ENCODE measurements around the gene BGN. TPM values are rescaled to one million over a fixed set of nuclear protein-coding genes. Genes with fewer than 3 reads are reported as not detected.

The BGN gene
- total and polyA plus RNA-seq, 10 of the 15 experiments (the other 5 are each of a cell fraction or from before 2014, with no cell fraction given) = 0.06 to 0.18 (median 0.12) TPM; not detected in 7

- ChIA-PET RAD21 (ENCODE audit: unreplicated experiment) (no interaction called here), SMC1A (ENCODE audit: uncharacterized antibody, unreplicated experiment) (no interaction called here), CTCF (no interaction called here), POLR2A (interaction anchor here (0.6 kb wide), 1 partner anchor 483 kb away, joined by 3 read pairs; no protein-coding TSS in a partner anchor)
- no peak for FAIRE-seq
- H3K4me2 ChIP-seq (ENCODE audit: control insufficient read depth, insufficient read depth) = no peak overlapping the region
- no peaks in the 10 kb centered on the region for H3K4me1 ChIP-seq (ENCODE audit: control insufficient read depth, insufficient read depth, low read length)
- no peak for DNase-seq (ENCODE audit: low read depth, low spot score)
- intact Hi-C loops (cut with micrococcal nuclease; ENCODE audit: unreplicated experiment) (no loop called here), in situ Hi-C loops (cut with MboI) (no loop called here)
- H2AFZ ChIP-seq (ENCODE audit: control insufficient read depth, low read depth, low read length) = no peak overlapping the region
- no peak overlapping the region for H3K9ac ChIP-seq (ENCODE audit: control insufficient read depth, insufficient read depth, low read length)
- 18% methylated on average over 8 of the region's 8 CpGs for WGBS (ENCODE audit: insufficient coverage, insufficient replicate concordance, low lambda C conversion rate, missing lambda C conversion rate)
- H3K4me3 ChIP-seq = no peak overlapping the region
- no peaks in the 10 kb centered on the region for H3K79me2 ChIP-seq (ENCODE audit: control insufficient read depth, insufficient read depth, low read length)
- no peaks in the 10 kb centered on the region for H3K9me3 ChIP-seq (replicated peaks; ENCODE audit: control insufficient read depth, insufficient read depth, low read length)
- BruUV-seq (replicated peaks) = no TSS peak
- no peaks in the 10 kb centered on the region for H3K27me3 ChIP-seq (replicated peaks in 1 of 2; ENCODE audit: control insufficient read depth in 2 of 2, insufficient read depth in 2 of 2, low read length in 1 of 2)
- H3K27ac ChIP-seq (ENCODE audit: control insufficient read depth, insufficient read depth) = no peak overlapping the region
- no peak for TF ChIP-seq HDAC6 (IDR thresholded peaks at IDR 0.05; ENCODE audit: unreplicated experiment)
- TF ChIP-seq ZSCAN29 (IDR thresholded peaks at IDR 0.05) = no peak
- no peak for TF ChIP-seq TCF12 (IDR thresholded peaks at IDR 0.05; ENCODE audit: low read depth, low read length)
- no peak for TF ChIP-seq PRDM15 (CRISPR knock-in tag; IDR thresholded peaks at IDR 0.05)
- TF ChIP-seq SMAD1 (IDR thresholded peaks at IDR 0.05; ENCODE audit: low read depth, partially characterized antibody) = no peak
- TF ChIP-seq, protein P1, sequence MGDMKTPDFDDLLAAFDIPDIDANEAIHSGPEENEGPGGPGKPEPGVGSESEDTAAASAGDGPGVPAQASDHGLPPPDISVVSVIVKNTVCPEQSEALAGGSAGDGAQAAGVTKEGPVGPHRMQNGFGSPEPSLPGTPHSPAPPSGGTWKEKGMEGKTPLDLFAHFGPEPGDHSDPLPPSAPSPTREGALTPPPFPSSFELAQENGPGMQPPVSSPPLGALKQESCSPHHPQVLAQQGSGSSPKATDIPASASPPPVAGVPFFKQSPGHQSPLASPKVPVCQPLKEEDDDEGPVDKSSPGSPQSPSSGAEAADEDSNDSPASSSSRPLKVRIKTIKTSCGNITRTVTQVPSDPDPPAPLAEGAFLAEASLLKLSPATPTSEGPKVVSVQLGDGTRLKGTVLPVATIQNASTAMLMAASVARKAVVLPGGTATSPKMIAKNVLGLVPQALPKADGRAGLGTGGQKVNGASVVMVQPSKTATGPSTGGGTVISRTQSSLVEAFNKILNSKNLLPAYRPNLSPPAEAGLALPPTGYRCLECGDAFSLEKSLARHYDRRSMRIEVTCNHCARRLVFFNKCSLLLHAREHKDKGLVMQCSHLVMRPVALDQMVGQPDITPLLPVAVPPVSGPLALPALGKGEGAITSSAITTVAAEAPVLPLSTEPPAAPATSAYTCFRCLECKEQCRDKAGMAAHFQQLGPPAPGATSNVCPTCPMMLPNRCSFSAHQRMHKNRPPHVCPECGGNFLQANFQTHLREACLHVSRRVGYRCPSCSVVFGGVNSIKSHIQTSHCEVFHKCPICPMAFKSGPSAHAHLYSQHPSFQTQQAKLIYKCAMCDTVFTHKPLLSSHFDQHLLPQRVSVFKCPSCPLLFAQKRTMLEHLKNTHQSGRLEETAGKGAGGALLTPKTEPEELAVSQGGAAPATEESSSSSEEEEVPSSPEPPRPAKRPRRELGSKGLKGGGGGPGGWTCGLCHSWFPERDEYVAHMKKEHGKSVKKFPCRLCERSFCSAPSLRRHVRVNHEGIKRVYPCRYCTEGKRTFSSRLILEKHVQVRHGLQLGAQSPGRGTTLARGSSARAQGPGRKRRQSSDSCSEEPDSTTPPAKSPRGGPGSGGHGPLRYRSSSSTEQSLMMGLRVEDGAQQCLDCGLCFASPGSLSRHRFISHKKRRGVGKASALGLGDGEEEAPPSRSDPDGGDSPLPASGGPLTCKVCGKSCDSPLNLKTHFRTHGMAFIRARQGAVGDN (IDR thresholded peaks at IDR 0.05) = no peak
- TF ChIP-seq ZNF274 (IDR thresholded peaks at IDR 0.05; ENCODE audit: insufficient read depth, insufficient read length) = no peak
- TF ChIP-seq ASH2L (IDR thresholded peaks at IDR 0.05; ENCODE audit: borderline replicate concordance, low read depth) = no peak
- no peak for TF ChIP-seq STAT1 (conservative IDR thresholded peaks at IDR 0.05)
- no peak for TF ChIP-seq RFX5 (IDR thresholded peaks at IDR 0.05; ENCODE audit: low read depth, low read length)
- TF ChIP-seq MYC (IDR thresholded peaks at IDR 0.05; ENCODE audit: insufficient read depth, insufficient read length, insufficient replicate concordance, low read length, severe bottlenecking) = no peak
- TF ChIP-seq CREB1 (IDR thresholded peaks at IDR 0.05; ENCODE audit: low read depth) = no peak
- no peak for TF ChIP-seq ZNF207 (IDR thresholded peaks at IDR 0.05; ENCODE audit: borderline replicate concordance)
- no peak for TF ChIP-seq ETV6 (conservative IDR thresholded peaks at IDR 0.05 in 1 of 2, IDR thresholded peaks at IDR 0.05 in 1 of 2; ENCODE audit: borderline replicate concordance in 1 of 2, low read depth in 1 of 2)
- no peaks in the 10 kb centered on the region for H4K20me1 ChIP-seq (ENCODE audit: control insufficient read depth, insufficient read depth)
- H3K36me3 ChIP-seq (ENCODE audit: control insufficient read depth in 2 of 2, insufficient read depth in 2 of 2, low read length in 1 of 2) = no peaks in the 10 kb centered on the region
- no peak for ATAC-seq
These were observed 49.9 kb downstream of the BGN start for GRCh38 chrX:153544727-153545126.

Measured in GM12878 (cell line).